CD4-positive, alpha-beta T cell treated with Interferon alpha-2 for 1 hour (primary cell): ENCODE measurements around the gene HSD17B3.

Source experiments
- DNase-seq, 2 donors: peaks; one replicate each; pipeline ENCODE4 v3.0.0-alpha.2; 2020 to 2022

Gene HSD17B3

DNA sequence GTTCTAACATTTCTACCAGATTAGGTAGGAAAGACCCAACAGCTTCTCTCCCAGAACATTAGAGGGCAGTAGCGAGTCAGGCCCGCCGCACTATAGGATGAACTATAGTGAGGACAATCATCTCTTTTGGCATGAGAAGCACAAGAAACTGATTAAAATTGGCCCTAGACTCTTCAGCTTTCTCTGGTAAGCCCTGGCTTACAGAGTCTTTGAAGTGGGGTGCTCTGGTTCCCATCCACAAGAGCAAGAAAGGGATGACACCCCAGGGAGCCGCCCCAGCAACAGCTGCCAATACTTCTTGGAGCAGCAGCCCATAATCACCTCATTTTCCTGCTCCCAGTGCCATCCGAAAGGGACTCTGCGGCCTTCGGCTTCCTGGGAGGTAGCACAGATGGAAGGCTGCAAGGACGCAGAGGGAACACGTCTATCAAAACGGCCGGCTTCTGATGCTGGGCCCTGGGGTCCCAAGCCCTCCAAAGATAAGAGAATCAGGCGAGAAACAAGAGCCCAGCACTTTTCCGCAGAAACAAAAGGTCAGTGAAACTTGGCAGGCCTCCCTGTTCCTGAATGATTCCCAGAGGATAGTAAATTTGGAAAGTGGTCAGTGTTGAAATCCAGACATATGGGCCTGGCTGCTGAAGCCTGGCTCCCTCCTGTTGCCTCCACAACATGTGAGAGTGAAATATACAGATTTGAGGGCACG is 69.3 kb downstream of the HSD17B3 start:
- peak in 1 of 2 donors; percentile 50 for DNase-seq

DNA sequence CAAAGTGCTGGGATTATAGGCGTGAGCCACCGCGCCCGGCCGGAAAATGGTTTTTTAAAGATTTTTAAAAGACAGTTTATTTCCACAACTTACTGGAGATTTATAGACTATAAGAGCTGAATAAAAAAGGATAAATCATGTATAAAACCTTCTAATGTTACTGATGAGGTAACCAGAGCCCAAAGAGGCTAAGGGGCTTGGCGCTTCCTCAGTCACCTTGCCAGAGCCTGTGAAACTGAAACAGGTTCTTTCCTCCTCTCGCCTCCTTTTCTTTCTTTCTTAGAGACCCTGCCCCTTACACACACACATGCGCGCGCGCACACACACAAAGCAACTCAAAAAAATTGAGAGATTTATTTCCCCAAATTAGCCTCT is 69.8 kb downstream of the HSD17B3 start:
- DNase-seq = no peak

DNA sequence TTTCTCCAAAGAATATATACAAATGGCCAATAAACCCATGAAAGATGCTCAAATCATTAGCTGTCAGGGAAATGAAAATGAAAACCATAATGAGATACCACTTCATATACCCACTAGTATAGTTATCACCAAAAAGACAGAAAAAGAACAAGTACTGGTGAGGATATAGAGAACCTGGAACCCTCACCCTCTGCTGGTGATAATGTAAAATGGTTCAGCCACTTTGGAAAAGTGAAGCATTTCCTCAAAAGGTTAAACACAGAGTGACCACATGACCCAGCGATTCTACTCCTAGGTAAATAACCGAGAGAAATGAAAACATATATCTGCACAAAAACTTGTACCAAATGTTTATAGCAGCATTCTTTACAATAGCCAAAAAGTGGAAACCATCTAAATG is 72.0 kb downstream of the HSD17B3 start:
- no peak for DNase-seq

DNA sequence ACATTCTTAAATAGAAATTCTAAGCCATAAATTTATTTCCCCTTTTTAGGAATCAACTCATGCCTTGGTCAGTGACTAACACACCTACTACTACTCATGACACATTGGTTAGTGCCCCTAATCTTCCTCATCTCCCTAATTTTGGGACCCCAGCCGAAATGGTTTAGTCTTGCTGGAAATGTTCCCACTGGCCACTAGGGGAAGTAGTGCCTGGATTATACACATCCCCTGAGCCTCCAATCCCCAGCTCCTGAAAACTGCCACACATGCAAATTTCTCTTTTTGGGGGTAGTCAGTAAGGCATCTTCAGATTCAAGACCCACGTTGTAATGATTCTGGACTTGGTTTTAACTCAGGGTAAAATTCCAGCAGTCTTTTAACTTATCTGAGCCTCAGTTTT is 79.8 kb downstream of the HSD17B3 start:
- DNase-seq = no peak

DNA sequence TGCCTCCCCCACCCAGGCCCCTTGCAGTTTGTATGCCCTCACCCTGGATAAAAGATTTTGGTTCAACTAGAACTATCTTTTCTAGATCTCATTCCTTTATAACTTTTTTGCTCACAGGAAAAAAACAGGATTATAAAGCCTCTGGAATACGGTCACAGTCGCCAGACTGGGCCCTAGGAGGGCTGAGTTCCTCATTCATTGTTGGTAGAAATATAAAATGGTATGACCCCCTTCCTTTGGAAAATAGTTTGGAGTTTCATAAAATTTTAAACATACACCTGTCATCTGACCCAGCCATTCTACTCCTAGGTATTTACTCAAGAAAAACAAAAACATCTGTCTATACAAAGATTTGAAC is 82.1 kb downstream of the HSD17B3 start:
- DNase-seq = no peak

DNA sequence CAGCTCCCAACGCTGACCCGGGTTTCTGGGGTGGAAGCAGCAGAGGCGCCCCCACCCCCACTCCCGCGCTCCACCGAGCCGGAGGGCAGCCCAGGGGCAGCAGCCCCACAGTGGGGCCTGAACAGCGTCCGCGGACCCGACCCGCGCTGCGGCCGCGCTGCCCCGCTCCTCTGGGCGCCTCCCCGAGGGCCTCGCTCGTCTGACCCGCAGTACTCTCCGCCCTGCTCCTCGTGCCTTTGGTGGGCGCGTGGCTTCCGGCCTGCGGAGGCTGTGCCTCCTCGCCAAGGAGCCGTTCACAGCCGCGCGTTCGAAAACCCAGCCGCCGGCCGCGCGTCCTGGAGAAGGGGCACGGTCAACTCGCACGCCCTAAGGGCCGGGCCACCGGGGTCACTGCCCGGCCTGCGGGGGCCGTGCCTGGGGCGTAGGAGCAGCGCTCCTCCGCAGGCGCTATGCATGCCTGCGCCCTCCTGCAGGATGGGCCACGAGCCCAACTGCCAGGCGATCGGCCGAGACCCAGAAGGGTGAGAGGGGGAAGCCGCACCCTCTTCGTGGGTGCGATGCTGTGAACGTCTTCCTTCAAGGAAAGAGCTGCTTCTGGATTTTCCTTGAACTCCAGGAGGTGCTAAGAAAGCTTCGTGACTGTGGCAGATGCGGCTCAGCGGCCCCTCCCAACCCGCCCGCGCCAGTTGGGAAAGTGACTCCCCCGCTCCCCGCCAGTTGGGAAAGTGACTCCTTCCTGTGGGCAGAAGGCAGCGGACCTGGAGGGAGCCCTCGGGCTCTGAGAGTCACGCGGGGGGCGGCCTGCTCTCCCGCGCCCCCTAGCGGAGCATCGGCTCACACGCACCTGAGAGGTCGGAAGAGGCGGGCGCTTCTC is 82.7 kb downstream of the HSD17B3 start:
- peak; percentile 24 to 52 for DNase-seq

DNA sequence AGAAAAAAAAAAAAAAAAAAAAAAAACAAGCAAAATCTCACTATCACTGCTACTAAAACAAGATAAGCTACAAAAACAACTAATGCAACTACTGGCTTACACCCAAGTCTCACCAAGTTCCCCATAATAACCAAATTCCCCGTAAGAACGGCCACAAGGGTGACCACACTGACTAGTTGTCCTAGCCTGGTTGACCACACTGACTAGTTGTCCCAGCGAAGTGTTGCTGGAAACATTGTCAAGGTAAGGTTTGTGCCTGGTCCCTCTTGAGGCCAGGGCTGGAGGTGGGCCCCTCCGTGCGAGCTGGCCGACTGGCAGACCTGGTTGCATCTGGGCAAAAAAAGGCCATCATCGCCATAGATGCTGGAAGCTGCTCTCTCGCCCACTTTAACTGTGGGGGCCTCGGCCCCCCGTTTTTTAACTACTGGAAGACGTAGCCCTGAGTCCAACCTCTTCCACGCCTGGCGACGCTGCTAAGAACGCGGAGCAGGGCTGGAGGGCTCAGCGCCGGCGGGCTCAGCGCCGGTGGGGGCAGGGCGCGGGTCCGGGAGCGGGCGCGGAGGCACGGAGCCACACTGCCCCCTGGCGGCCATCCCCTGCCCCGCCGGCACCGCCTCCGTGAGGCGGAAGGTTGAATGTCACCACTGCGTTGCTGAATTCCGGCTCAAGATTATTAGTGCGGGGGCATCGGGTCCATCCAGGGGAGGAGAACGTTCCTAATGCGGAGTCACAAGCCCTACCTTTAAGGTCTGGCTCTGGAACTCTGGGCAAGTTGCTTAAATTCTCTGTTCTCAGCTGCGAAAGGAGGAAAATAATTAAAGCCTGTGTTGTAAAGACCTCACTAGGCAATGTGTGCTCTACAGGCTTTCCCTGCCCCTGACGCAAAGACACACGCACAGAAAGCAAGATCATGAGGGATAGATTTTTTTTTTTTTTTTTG is 84.0 kb downstream of the HSD17B3 start:
- DNase-seq = peak; percentile 41 to 76

DNA sequence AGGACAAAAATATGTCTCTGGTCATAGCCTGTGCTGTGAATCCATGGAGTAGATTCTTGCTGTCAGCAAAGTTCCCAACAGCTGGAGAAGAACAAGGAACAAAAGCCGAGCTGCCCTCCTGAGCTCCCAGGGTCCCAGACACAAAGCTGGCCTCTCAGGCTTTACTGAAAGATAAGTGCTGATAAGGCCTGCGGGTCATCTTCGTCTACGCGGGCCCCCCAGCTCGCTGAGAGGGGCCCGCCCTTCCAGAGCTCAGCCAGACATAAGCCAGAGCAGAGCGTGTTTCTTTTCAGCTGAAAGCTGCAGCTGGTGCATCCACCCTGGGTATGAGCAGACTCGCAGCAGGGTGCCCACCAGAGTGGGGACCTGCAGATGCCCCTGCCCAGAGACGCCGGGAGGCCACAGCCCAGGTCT is 84.7 kb downstream of the HSD17B3 start:
- DNase-seq = no peak

DNA sequence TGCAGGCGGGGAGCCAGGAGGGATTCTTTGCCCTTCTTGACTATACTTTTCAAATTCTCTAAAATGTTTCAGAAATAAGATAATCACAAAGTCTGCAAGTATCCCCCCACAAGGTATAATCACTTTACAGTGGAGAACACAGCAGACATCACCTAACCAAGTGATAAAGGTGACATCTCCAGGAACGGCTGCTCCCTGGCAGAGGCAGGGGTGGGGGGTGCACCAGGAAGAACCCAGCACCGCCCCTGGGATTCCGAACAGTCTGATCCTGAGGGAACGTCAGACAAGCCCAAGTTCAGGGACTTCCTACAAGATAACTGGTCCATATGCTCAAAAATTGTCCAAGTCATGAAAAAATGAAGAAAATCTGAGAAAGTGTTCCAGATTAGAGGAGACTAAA is 85.4 kb downstream of the HSD17B3 start:
- no peak for DNase-seq

DNA sequence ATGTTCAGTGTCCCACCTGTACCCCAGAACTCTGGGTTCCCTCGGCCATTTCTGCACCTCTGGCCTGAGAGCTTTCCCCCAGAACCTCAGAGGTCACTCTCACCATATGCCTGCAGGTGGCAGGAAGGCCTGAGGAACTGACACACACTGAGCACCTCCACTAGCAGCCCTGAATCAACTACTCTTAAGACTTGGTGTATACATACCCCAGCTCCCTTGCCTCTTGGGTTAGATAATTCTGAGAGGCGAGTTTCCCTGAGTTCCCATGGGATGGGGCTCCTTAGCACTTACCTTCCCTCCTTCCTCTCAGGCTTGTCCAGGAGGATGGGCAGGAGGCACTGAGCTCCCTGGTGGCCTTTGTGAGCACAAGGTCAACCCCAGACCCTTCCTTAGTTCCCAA is 86.1 kb downstream of the HSD17B3 start:
- no peak for DNase-seq

DNA sequence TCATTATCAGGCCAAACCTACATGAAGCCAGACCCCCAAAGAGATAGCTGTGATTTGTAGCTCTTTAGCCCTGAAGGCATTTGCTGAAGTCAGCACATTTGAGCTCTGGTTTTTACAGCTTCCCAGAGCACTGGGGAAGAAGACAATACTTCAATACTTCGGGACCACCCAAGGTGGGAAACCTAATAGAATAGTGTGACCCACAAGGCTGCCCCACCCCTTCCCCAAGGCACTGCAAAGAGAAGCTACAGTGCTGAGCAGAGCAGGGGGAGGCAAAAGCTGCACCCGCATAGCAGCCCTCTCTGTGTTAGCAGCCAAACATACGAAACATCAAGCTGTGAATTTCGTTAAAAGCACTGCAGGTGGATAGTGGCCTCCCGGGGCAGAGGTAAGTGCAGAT is 87.3 kb downstream of the HSD17B3 start:
- no peak for DNase-seq

DNA sequence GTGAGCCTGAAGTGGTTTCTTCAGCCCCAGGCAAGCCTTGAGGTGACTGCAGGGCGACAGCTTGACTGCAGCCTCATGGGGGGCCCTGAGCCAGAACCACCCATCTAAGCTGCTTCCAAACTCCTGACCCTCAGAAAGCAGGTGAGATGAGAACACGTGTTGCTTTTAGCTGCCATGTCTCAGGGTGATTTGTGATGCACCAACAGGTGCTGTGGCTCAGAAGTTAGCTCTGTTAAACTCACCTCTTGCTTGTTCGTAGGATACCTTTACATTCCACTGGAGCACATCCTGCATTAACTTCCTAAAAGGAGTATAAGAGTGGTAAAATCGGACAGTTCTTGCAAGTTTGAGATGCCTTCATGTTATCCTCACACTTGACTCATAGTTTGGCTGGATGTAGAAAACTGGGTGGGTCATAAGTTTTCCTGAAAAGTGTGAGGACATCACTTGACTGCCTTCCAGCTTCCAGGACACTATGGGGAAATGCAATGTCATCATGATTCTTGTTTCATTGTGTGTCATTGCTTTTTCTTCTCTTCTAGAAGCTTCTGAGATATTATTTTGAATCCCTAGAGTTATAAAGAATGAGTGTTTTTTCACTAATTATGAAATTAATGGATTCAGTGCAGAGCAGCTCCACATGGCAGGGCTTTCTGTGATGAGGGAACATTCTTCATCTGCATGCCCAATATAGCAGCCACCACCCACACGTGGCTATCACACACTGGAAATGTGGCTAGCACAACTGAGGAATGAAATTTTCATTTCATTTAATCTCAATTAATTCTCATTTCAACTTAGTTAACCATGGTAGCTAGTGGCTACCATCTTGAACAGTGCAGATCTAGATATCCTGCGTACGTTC is 92.3 kb downstream of the HSD17B3 start:
- no peak for DNase-seq

DNA sequence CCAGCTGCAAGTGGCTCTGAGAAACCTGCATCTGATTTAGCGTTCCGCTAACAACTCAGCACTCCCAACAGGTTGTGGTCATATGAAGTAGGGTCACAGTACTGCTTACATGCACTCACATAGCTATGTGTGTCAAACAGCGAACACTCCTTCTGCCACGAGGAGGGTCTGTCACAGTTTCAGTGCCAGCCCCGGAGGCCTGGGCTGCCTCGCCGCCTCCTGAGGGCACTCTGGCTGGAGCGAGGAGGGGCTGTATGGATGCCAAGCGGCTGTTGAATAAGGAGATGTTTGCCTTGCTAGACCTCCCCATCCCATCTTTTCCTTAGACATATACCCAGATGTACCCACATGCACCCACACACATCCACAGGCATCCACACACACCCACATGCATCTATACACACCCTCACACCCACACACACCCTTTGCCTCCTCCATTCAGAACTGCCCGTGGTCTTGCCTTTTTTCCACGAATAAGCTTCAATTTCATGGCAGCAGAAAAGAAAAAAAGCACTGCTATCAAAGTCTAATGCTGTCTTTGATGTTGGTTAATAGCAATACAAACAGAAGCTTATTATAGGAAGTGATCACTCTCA is 95.7 kb downstream of the HSD17B3 start:
- DNase-seq = no peak

DNA sequence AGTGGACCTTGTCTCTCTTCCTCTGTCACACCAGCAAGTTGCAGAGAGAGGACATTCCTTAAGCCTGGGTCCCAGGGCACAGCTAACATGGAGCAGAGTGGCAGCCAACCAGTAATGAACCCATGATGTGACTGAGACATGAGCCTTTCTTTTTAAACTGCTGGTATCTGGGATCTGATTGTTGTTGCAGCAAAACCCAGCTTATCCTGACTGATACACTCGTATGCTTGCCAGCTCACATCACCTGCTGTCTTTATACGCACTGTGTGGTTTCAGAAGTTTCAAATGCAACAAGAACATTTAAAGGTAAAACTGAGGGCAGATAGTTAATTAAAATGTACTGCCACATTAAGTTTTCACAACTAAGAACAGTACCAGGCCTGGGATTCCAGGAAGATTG is 97.1 kb downstream of the HSD17B3 start:
- DNase-seq = no peak

DNA sequence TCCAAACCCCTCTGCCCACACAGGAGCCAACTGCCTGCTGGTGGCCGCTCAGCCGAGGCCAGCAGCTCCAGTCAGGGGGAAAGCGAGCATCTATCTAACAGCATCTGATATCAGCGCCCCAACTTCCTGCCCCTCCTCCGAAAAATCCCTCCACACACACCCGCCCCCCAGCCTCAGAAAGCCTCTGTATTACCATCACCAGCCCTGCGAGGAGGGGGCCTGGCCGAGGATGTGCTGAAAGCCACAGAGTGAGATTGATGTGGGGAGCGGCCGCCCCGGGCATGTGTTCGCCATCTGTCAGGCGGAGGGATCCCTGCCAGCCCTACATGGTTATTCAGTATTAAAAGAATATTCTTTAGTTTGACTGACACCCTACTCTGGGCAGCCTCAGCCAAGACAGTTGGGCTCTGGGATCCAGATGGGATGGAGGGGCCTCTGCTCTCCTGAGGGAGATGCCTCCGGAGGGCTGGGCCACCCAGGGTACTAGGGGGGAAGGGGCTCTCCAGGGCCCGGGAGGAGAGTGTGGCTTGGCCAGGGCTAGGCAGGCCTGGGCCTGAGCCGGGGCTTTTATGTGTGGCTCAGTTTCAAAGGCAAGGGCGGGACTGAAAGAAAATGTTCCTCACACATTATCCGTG is 98.0 kb downstream of the HSD17B3 start:
- DNase-seq = peak in 1 of 2 donors; percentile 22

DNA sequence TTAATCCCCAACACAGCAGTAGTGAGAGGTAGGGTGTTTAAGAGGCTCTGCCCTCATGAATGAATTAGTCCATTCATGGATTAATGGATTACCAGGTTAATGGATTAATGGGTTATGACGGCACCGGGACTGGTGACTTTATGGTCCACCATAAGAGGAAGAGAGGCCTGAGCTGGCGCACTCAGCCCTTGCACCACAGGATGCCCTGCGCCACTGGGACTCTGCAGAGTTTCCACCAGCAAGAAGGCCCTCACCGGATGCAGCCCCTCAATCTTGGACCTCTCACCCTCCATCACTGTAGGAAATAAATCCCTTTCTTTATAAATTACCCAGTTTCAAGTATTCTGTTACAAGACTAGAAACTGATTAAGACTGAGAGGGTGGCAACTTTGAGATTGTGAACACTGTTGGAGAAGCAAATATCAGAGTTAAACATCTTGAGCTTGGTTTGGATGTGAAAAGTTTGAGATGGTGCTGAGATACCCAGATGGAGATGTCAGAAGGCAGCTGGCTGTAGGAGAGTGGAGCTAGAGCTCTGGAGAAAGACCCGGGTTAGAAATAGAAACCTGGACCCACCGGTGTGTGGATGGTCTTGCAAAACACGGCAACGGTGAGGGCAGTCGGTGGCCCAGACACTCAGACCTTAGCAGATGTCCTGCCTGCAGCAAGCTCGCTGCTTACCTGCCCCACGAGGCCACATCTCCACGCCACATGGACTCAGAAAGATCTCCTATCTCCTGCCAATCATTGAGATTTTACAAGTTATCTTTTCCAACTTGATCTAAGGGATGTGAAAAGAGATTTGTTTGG is 98.8 kb downstream of the HSD17B3 start:
- no peak for DNase-seq

DNA sequence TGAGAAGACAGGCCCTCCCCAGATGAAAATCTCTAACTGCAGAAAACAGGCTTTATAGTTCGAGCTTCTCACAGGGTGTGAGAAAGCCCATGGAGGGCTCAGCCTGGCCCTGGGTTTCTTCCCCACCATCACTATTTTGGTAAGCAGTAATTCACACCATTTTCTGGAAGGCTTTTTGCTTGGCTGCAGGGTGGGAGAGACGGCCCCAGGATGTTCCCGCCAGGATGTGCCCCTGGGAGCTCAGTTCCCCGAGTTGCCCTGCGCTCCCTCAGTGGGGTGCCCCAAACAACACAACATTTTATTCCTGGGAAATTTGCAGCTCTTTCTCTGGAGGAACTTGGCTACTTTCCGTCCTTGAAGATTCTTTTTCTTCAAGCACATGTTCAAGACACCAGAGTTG is 100.8 kb downstream of the HSD17B3 start:
- no peak for DNase-seq

DNA sequence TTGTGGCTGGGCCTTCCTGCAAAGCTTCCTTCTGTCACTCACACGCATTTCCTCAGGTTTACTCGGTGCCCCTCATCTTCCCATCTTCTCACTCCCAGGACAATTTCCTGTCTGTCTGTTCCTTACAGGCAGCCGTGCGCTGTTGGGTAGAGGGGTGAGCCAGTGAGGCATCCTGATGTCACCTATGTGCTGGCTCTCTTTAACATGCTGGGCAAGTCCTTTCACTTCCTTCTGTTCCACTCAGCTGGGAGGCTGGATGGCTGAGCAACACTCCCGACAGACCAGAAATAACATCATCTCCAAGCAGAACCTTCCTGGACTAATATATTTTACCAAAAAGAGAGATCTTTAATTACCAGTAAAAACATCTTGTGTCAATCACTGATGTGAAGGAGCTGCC is 103.0 kb downstream of the HSD17B3 start:
- DNase-seq = no peak

DNA sequence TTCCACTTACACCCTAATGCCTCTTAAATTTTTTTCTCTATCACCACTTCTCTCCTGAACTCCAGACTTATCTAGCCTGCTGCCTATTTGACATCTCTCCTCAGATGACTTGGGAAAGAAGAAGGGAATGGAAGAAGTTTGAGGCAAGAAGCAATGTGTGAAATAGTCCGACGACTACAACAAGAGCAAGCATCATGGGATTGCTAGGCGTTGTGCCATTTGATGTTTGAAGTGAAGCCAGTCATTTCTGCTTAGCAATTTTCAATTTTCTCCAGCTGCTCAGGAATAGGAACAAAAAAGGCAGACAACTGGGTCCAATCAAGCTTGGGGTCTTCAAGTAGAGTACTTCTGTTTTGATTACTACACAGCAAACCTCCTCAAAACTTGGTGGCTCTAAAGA is 106.4 kb downstream of the HSD17B3 start:
- no peak for DNase-seq

DNA sequence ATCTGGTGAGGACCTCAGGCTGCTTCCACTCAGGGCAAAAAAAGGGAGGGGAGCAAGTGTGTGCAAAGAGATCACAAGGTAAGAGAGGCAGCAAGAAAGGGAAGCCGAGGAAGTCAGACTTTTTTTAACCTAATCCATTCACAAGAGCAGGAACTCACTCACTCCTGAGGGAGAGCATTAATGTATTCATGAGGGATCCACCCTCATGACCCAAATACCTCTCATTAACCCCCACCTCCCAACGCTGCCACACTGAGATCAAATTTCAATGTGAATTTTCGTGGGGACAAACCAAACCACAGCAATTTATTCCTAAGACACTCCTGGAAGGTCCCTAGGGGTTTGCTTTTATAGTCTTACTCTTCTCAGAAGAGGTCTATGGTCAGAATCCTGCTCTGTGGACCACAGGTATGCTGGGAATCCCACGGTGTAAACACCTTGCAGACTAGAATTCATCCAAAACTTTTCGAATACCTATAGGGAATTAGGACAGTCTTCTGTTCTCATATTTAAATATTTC is 108.7 kb downstream of the HSD17B3 start:
- DNase-seq = no peak
